Osteoblast (primary cell): ENCODE measurements around the gene ALOX5. TPM values are rescaled to one million over a fixed set of nuclear protein-coding genes. Genes with fewer than 3 reads are reported as not detected.

Experiments used
- DNase-seq: peaks from one replicate; pipeline ENCODE4 v3.0.0; 2011; ENCODE audit warnings: low spot score, mixed read lengths; ENCODE audit not compliant: insufficient read length; ENCODE audit errors: missing footprints
- H2AFZ ChIP-seq: 2 replicates; pipeline ENCODE4 v1.6.0; 2011; ENCODE audit warnings: mild to moderate bottlenecking, low read length
- H3K27ac ChIP-seq: 2 replicates; pipeline ENCODE4 v1.5.1; 2011; ENCODE audit warnings: mild to moderate bottlenecking, low read depth, low read length, moderate library complexity
- H3K27me3 ChIP-seq: 2 replicates; pipeline ENCODE4 v1.6.0; 2012; ENCODE audit warnings: mild to moderate bottlenecking, control low read depth, inconsistent platforms, low read length, moderate library complexity; ENCODE audit not compliant: insufficient read depth
- H3K36me3 ChIP-seq: 2 replicates; pipeline ENCODE4 v1.5.1; 2011; ENCODE audit warnings: mild to moderate bottlenecking, low read length, control low read depth, moderate library complexity; ENCODE audit not compliant: insufficient read depth
- H3K4me1 ChIP-seq: 2 replicates; pipeline ENCODE4 v1.5.1; 2011; ENCODE audit warnings: mild to moderate bottlenecking, low read length, control low read depth, moderate library complexity; ENCODE audit not compliant: insufficient read depth
- H3K4me2 ChIP-seq: 2 replicates; pipeline ENCODE4 v1.6.0; 2011; ENCODE audit warnings: mild to moderate bottlenecking, low read length; ENCODE audit not compliant: insufficient read depth
- H3K4me3 ChIP-seq: fragments of 200-600 bp; sonication (generic); 3 replicates; pipeline ENCODE4 v1.5.1; 2012; ENCODE audit warnings: mild to moderate bottlenecking, low read length, inconsistent platforms; ENCODE audit not compliant: insufficient read depth
- H3K79me2 ChIP-seq: 2 replicates; pipeline ENCODE4 v1.6.0; 2012; ENCODE audit warnings: mild to moderate bottlenecking, low read length, control low read depth, inconsistent platforms; ENCODE audit not compliant: insufficient read depth
- H3K9me3 ChIP-seq: 2 replicates; pipeline ENCODE4 v1.5.1; 2011; ENCODE audit warnings: low read depth, low read length, control low read depth
- H4K20me1 ChIP-seq: 2 replicates; pipeline ENCODE4 v1.6.0; 2012; ENCODE audit warnings: mild to moderate bottlenecking, low read length, control low read depth; ENCODE audit not compliant: insufficient read depth
- total RNA-seq: library from RNA; depleted of rRNA; stranded (reverse); fragments of >200 nt; gene quantifications from 2 replicates; pipeline ENCODE4 v1.2.3, GENCODE V29; 2012
- TF ChIP-seq, protein P1 (sequence below): IDR thresholded peaks from 2 replicates; pipeline ENCODE4 v1.5.1; 2011; ENCODE audit warnings: mild to moderate bottlenecking, low read depth, low read length, moderate library complexity; ENCODE audit errors: extremely low read depth

The ALOX5 gene
- total RNA-seq, 1 donor, result not detected

GRCh38 chr10:45437587-45438465, 63.8 kb downstream of the ALOX5 start:
- Histone ChIP-seq H3K4me1 (no peaks in the 10 kb centered on the region), H3K27me3 (peaks cover 3% of the 10 kb centered on the region), H3K9me3 (no peaks in the 10 kb centered on the region), H3K27ac (no peak overlapping the region), H4K20me1 (no peaks in the 10 kb centered on the region), H3K4me3 (no peak overlapping the region), H3K79me2 (no peaks in the 10 kb centered on the region), H3K4me2 (no peak overlapping the region), H3K36me3 (no peaks in the 10 kb centered on the region), H2AFZ (no peak overlapping the region)
- TF ChIP-seq, protein P1, sequence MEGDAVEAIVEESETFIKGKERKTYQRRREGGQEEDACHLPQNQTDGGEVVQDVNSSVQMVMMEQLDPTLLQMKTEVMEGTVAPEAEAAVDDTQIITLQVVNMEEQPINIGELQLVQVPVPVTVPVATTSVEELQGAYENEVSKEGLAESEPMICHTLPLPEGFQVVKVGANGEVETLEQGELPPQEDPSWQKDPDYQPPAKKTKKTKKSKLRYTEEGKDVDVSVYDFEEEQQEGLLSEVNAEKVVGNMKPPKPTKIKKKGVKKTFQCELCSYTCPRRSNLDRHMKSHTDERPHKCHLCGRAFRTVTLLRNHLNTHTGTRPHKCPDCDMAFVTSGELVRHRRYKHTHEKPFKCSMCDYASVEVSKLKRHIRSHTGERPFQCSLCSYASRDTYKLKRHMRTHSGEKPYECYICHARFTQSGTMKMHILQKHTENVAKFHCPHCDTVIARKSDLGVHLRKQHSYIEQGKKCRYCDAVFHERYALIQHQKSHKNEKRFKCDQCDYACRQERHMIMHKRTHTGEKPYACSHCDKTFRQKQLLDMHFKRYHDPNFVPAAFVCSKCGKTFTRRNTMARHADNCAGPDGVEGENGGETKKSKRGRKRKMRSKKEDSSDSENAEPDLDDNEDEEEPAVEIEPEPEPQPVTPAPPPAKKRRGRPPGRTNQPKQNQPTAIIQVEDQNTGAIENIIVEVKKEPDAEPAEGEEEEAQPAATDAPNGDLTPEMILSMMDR, result no peak
- peak; percentile 10 for DNase-seq

DNA sequence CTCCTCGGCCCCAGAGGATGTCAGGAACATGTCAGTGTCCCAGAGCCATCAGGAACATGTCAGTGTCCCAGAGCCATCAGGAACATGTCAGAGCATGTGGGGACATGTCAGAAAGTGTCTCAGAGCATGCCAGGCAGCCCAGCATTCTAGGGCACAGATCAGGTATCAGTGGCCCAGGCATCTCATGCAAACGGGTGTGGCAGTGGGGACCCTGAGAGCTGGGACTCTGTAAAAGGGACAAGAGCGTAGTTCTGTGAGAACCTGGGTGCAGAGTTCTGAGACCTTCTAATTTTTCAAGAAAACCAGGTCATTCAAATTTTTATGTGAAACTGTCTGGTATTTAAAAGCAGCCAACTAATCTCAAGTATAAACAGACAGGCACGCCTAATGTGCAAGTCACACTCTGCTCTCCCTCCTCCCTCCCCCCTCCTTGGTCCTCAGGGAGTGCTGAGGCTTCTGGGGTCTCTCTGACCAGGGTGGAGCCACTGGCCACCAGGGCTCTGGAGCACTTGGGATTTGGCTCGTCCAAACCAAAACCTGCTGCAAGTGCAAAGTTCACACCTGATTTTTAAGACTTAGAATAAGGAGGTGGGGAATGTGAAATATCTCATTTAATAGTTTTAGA, 64.6 kb downstream of the ALOX5 start:
- Histone ChIP-seq H3K36me3 (no peaks in the 10 kb centered on the region), H3K27me3 (peaks cover 3% of the 10 kb centered on the region), H3K79me2 (no peaks in the 10 kb centered on the region), H3K27ac (no peak overlapping the region), H3K4me1 (no peaks in the 10 kb centered on the region), H3K4me3 (no peak overlapping the region), H2AFZ (no peak overlapping the region), H4K20me1 (no peaks in the 10 kb centered on the region), H3K4me2 (no peak overlapping the region), H3K9me3 (no peaks in the 10 kb centered on the region)
- DNase-seq, result peak; percentile 62
- TF ChIP-seq, protein P1, result no peak

DNA sequence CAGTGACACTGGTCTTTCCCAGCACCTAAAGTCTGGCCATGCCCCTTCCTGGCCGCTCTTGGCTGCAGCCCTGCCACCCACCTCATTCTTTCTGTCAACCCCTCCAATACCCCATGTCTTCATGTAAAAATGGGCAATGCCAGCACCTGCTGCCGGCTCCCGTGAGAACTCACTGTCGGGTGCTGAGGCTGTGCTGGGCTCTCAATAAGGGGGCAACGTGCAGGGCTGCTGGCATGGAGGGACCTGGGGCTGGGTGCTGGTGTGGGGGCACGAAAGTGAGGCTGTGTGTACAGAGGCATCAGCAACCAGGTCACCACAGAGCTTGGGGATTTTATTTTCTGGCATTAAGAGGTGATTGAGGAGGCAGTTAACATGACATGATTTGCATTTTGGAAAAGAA, 65.3 kb downstream of the ALOX5 start:
- no peaks in the 10 kb centered on the region for H3K9me3 ChIP-seq
- H4K20me1 ChIP-seq, result no peaks in the 10 kb centered on the region
- no peaks in the 10 kb centered on the region for H3K79me2 ChIP-seq

More for the DNA sequence above, 65.3 kb downstream of the ALOX5 start:
- Histone ChIP-seq H3K4me1 (no peaks in the 10 kb centered on the region), H3K27me3 (peaks cover 3% of the 10 kb centered on the region), H2AFZ (no peak overlapping the region), H3K36me3 (no peaks in the 10 kb centered on the region), H3K4me3 (no peak overlapping the region), H3K4me2 (no peak overlapping the region), H3K27ac (no peak overlapping the region)
- peak; percentile 35 for DNase-seq
- TF ChIP-seq, protein P1, result no peak
